GM12878 (cell line): ENCODE measurements around the gene SYF2. TPM values are rescaled to one million over a fixed set of nuclear protein-coding genes. Genes with fewer than 3 reads are reported as not detected.

Experiments used
- ATAC-seq: fragments of 200-7000 bp; cut with Tn5 transposase; 3 replicates; pipeline ENCODE4 v1.9.1; 2020; ENCODE audit warnings: mild to moderate bottlenecking, moderate library complexity
- BruUV-seq: library from RNA; stranded (reverse); fragments of 400-500 nt; replicated peaks from 2 replicates; lab custom pipeline; 2021; lab: Mats Ljungman, UMichigan
- CTCF ChIA-PET: fragments of 300-600 bp; sonication (Branson Sonifier 250); formaldehyde crosslinking; extraction: SDS; loops from one replicate; lab custom pipeline; 2021; ENCODE audit warnings: inconsistent platforms; lab: Yijun Ruan, JAX
- POLR2A ChIA-PET: fragments of 350-600 bp; formaldehyde crosslinking; extraction: SDS; loops from one replicate; lab custom pipeline; 2021; ENCODE audit warnings: inconsistent platforms; lab: Charles Lee
- RAD21 ChIA-PET: fragments of 300-600 bp; sonication (Branson Sonifier 250); formaldehyde crosslinking; loops from one replicate; lab custom pipeline; 2023; ENCODE audit warnings: antibody characterized with exemption; ENCODE audit not compliant: unreplicated experiment; lab: Charles Lee
- SMC1A ChIA-PET: fragments of 300-600 bp; sonication (Branson Sonifier 250); formaldehyde crosslinking; loops from one replicate; lab custom pipeline; 2023; ENCODE audit not compliant: unreplicated experiment, uncharacterized antibody; lab: Charles Lee
- DNase-seq: peaks from one replicate; pipeline ENCODE4 v3.0.0-alpha.2; 2011; ENCODE audit warnings: low read depth, low spot score
- FAIRE-seq: peaks from 3 replicates; lab custom pipeline; 2011; peaks lifted over from hg19 to GRCh38; lab: Jason Lieb, UNC
- H2AFZ ChIP-seq: 2 replicates; pipeline ENCODE4 v1.6.0; 2011; ENCODE audit warnings: low read depth, low read length, control low read depth; ENCODE audit not compliant: control insufficient read depth
- H3K27ac ChIP-seq: 2 replicates; pipeline ENCODE4 v1.5.1; 2011; ENCODE audit warnings: control low read depth; ENCODE audit not compliant: control insufficient read depth, insufficient read depth
- H3K27me3 ChIP-seq, 2 experiments: replicated peaks in 1 of 2; 2 replicates each; pipeline versions ENCODE4 v1.6.0 to v1.6.1; 2011; ENCODE audit warnings: low read length in 1 of 2; ENCODE audit not compliant: control insufficient read depth in 2 of 2, insufficient read depth in 2 of 2
- H3K36me3 ChIP-seq, 2 experiments: 2 replicates each; pipeline ENCODE4 v1.5.1; 2011; ENCODE audit warnings: low read length in 1 of 2; ENCODE audit not compliant: control insufficient read depth in 2 of 2, insufficient read depth in 2 of 2
- H3K4me1 ChIP-seq: 2 replicates; pipeline ENCODE4 v1.6.1; 2011; ENCODE audit warnings: mild to moderate bottlenecking, low read length, moderate library complexity, mixed read lengths; ENCODE audit not compliant: control insufficient read depth, insufficient read depth
- H3K4me2 ChIP-seq: 2 replicates; pipeline ENCODE4 v1.6.0; 2011; ENCODE audit warnings: control low read depth; ENCODE audit not compliant: control insufficient read depth, insufficient read depth
- H3K4me3 ChIP-seq: fragments of 200-600 bp; sonication (generic); 2 replicates; pipeline ENCODE4 v1.5.1; 2016
- H3K79me2 ChIP-seq: 2 replicates; pipeline ENCODE4 v1.6.0; 2011; ENCODE audit warnings: low read length; ENCODE audit not compliant: control insufficient read depth, insufficient read depth
- H3K9ac ChIP-seq: 2 replicates; pipeline ENCODE4 v1.8.0; 2011; ENCODE audit warnings: low read length, control low read depth, mixed read lengths; ENCODE audit not compliant: control insufficient read depth, insufficient read depth
- H3K9me3 ChIP-seq: replicated peaks from 3 replicates; pipeline ENCODE4 v1.5.1; 2011; ENCODE audit warnings: mild to moderate bottlenecking, low read length; ENCODE audit not compliant: control insufficient read depth, insufficient read depth
- H4K20me1 ChIP-seq: 2 replicates; pipeline ENCODE4 v1.6.0; 2011; ENCODE audit not compliant: control insufficient read depth, insufficient read depth
- BHLHE40 ChIP-seq, 2 experiments: fragments of 450-650 bp in 1 of 2; IDR thresholded peaks; 2 replicates each; pipeline ENCODE4 v1.6.1; 2011 to 2017; ENCODE audit warnings: low read depth in 2 of 2, borderline replicate concordance in 1 of 2, improper control_type of control experiment in 1 of 2, low read length in 1 of 2, mild to moderate bottlenecking in 1 of 2
- EP300 ChIP-seq, 2 experiments: fragments of 150-350 bp in 1 of 2; IDR thresholded peaks; 2 replicates each; pipeline ENCODE4 v1.6.1; 2011 to 2012; ENCODE audit warnings: low read depth in 2 of 2, low read length in 2 of 2, borderline replicate concordance in 1 of 2, improper control_type of control experiment in 1 of 2, inconsistent platforms in 1 of 2; ENCODE audit not compliant: control insufficient read depth in 1 of 2
- ETV6 ChIP-seq, 2 experiments: fragments of 450-650 bp in 1 of 2; IDR thresholded peaks in 1 of 2; conservative IDR thresholded peaks in 1 of 2; 2 replicates each; pipeline ENCODE4 v1.6.1; 2014; ENCODE audit warnings: antibody characterized with exemption in 1 of 2, borderline replicate concordance in 1 of 2, low read depth in 1 of 2, mild to moderate bottlenecking in 1 of 2, moderate library complexity in 1 of 2
- MYC ChIP-seq: IDR thresholded peaks from 2 replicates; pipeline ENCODE4 v1.6.1; 2011; ENCODE audit warnings: mild to moderate bottlenecking, low read length, moderate library complexity, inconsistent platforms; ENCODE audit not compliant: insufficient read depth, insufficient replicate concordance, insufficient read length, severe bottlenecking
- NR2C2 ChIP-seq: IDR thresholded peaks from 2 replicates; pipeline ENCODE4 v1.6.1; 2011; ENCODE audit warnings: borderline replicate concordance, low read depth; ENCODE audit not compliant: control insufficient read depth, insufficient read length
- RFX5 ChIP-seq: IDR thresholded peaks from 2 replicates; pipeline ENCODE4 v1.6.1; 2011; ENCODE audit warnings: low read depth, low read length, improper control_type of control experiment
- SMC3 ChIP-seq: IDR thresholded peaks from 2 replicates; pipeline ENCODE4 v1.6.1; 2011; ENCODE audit warnings: low read length, improper control_type of control experiment, borderline replicate concordance
- TCF7 ChIP-seq: IDR thresholded peaks from 2 replicates; pipeline ENCODE4 v1.6.1; 2014; ENCODE audit warnings: antibody characterized with exemption, borderline replicate concordance
- YBX1 ChIP-seq: fragments of 450-650 bp; IDR thresholded peaks from 2 replicates; pipeline ENCODE4 v1.6.1; 2016; ENCODE audit warnings: antibody characterized with exemption
- YY1 ChIP-seq: IDR thresholded peaks from 2 replicates; pipeline ENCODE4 v1.6.1; 2011; ENCODE audit warnings: low read depth, mild to moderate bottlenecking, low read length
- ZNF622 ChIP-seq: fragments of 450-650 bp; IDR thresholded peaks from 2 replicates; pipeline ENCODE4 v1.6.1; 2017; ENCODE audit warnings: mild to moderate bottlenecking, inconsistent platforms
- ZSCAN29 ChIP-seq: fragments of 450-650 bp; IDR thresholded peaks from 2 replicates; pipeline ENCODE4 v1.6.1; 2017; ENCODE audit warnings: mild to moderate bottlenecking, moderate library complexity
- WGBS: methylation state at CpG from one replicate; pipeline ENCODE4 v1.1.6; 2016; ENCODE audit warnings: low lambda C conversion rate; ENCODE audit not compliant: insufficient replicate concordance, insufficient coverage; ENCODE audit errors: missing lambda C conversion rate; 5-methylcytosine and 5-hydroxymethylcytosine counted together
- in situ Hi-C: fragments of 300-500 bp; cut with MboI; formaldehyde crosslinking; loops from 9 replicates; pipeline ENCODE4 v1.14.3; 2018; ENCODE audit warnings: mixed read lengths
- intact Hi-C: fragments of 100-400 bp; cut with micrococcal nuclease; formaldehyde crosslinking; loops from one replicate; pipeline ENCODE4 v1.14.2; 2022; ENCODE audit not compliant: unreplicated experiment
- polyA plus RNA-seq, 11 experiments: library from polyadenylated mRNA; depleted of rRNA in 4 of 11; unstranded in 6 of 11; stranded (reverse) in 5 of 11; fragments of >200 nt; fragmentation: Nextera tagmentation in 4 of 11; fragmentation: Illumina TruSeq in 1 of 11; extraction: Ambion mirVana in 4 of 11; extraction: Trizol in 1 of 11; gene quantifications; 1 replicate in 1 of 11; 2 replicates in 10 of 11; pipeline versions ENCODE4 v1.2.1 to v1.2.3, GENCODE V29; 2011 to 2016; ENCODE audit warnings: inconsistent platforms in 2 of 11, missing spikeins in 2 of 11, low read depth in 1 of 11
- total RNA-seq, 4 experiments: library from RNA; depleted of rRNA in 3 of 4; stranded (reverse); fragments of >200 nt in 3 of 4; fragmentation: Illumina TruSeq in 1 of 4; extraction: Trizol in 1 of 4; gene quantifications; 2 replicates each; pipeline versions ENCODE4 v1.2.1 to v1.2.3, GENCODE V29; 2013 to 2021
- TF ChIP-seq, protein P1 (sequence below): IDR thresholded peaks from 2 replicates; pipeline ENCODE4 v1.6.1; 2012; ENCODE audit warnings: improper control_type of control experiment, low read depth, low read length; ENCODE audit not compliant: insufficient replicate concordance
- TF ChIP-seq, protein P2 (sequence below): IDR thresholded peaks from 2 replicates; pipeline ENCODE4 v1.6.1; 2012; ENCODE audit warnings: mild to moderate bottlenecking, low read depth, low read length

Gene SYF2
- total and polyA plus RNA-seq, 10 of the 15 experiments (the other 5 are each of a cell fraction or from before 2014, with no cell fraction given): 20.3 to 70.5 (median 35.3) TPM

DNA sequence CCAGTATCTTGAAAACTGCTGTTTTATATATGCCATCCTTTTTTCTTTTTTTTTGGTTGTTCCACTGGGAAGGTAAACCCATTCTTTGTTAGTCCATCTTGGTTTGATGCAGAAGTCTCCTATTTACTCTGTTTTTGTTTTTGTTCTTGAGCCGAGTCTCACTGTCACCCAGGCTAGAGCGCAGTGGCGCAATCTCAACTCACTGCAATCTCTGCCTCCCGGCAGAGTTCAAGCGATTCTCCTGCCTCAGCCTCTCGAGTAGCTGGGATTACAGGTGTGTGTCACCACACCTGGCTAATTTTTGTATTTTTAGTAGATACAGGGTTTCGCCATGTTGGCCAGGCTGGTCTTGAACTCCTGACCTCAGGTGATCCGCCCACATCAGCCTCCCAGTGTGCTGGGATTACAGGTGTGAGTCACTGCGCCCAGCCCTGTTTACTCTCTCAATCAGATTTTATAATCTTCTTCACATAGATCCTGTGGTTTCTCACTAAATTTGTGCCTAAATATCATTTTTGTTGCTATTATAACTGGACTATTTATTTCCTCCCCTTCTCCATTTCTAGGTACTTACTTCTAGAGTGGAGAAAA is 12.5 kb downstream of the SYF2 start:
- SMC1A ChIA-PET: interaction anchor here (1.1 kb wide), 1 partner anchor 12 kb away, joined by 3 read pairs; the partner anchor contains the start of gene SYF2
- Histone ChIP-seq H2AFZ (no peak overlapping the region), H3K4me2 (no peak overlapping the region)
- no peak for TF ChIP-seq MYC
- no peak for TF ChIP-seq ZSCAN29
- no peak for TF ChIP-seq EP300 (IDR thresholded peaks at IDR 0.05; ENCODE audit: borderline replicate concordance in 1 of 2, control insufficient read depth in 1 of 2, low read depth in 2 of 2, low read length in 2 of 2)
- TF ChIP-seq ZNF622: no peak
- no peak for TF ChIP-seq YY1
- TF ChIP-seq, protein P1, sequence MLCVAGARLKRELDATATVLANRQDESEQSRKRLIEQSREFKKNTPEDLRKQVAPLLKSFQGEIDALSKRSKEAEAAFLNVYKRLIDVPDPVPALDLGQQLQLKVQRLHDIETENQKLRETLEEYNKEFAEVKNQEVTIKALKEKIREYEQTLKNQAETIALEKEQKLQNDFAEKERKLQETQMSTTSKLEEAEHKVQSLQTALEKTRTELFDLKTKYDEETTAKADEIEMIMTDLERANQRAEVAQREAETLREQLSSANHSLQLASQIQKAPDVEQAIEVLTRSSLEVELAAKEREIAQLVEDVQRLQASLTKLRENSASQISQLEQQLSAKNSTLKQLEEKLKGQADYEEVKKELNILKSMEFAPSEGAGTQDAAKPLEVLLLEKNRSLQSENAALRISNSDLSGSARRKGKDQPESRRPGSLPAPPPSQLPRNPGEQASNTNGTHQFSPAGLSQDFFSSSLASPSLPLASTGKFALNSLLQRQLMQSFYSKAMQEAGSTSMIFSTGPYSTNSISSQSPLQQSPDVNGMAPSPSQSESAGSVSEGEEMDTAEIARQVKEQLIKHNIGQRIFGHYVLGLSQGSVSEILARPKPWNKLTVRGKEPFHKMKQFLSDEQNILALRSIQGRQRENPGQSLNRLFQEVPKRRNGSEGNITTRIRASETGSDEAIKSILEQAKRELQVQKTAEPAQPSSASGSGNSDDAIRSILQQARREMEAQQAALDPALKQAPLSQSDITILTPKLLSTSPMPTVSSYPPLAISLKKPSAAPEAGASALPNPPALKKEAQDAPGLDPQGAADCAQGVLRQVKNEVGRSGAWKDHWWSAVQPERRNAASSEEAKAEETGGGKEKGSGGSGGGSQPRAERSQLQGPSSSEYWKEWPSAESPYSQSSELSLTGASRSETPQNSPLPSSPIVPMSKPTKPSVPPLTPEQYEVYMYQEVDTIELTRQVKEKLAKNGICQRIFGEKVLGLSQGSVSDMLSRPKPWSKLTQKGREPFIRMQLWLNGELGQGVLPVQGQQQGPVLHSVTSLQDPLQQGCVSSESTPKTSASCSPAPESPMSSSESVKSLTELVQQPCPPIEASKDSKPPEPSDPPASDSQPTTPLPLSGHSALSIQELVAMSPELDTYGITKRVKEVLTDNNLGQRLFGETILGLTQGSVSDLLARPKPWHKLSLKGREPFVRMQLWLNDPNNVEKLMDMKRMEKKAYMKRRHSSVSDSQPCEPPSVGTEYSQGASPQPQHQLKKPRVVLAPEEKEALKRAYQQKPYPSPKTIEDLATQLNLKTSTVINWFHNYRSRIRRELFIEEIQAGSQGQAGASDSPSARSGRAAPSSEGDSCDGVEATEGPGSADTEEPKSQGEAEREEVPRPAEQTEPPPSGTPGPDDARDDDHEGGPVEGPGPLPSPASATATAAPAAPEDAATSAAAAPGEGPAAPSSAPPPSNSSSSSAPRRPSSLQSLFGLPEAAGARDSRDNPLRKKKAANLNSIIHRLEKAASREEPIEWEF: no peak
- TF ChIP-seq TCF7: no peak
- TF ChIP-seq, protein P2, sequence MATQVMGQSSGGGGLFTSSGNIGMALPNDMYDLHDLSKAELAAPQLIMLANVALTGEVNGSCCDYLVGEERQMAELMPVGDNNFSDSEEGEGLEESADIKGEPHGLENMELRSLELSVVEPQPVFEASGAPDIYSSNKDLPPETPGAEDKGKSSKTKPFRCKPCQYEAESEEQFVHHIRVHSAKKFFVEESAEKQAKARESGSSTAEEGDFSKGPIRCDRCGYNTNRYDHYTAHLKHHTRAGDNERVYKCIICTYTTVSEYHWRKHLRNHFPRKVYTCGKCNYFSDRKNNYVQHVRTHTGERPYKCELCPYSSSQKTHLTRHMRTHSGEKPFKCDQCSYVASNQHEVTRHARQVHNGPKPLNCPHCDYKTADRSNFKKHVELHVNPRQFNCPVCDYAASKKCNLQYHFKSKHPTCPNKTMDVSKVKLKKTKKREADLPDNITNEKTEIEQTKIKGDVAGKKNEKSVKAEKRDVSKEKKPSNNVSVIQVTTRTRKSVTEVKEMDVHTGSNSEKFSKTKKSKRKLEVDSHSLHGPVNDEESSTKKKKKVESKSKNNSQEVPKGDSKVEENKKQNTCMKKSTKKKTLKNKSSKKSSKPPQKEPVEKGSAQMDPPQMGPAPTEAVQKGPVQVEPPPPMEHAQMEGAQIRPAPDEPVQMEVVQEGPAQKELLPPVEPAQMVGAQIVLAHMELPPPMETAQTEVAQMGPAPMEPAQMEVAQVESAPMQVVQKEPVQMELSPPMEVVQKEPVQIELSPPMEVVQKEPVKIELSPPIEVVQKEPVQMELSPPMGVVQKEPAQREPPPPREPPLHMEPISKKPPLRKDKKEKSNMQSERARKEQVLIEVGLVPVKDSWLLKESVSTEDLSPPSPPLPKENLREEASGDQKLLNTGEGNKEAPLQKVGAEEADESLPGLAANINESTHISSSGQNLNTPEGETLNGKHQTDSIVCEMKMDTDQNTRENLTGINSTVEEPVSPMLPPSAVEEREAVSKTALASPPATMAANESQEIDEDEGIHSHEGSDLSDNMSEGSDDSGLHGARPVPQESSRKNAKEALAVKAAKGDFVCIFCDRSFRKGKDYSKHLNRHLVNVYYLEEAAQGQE: no peak
- no peak for TF ChIP-seq ETV6 (conservative IDR thresholded peaks at IDR 0.05 in 1 of 2, IDR thresholded peaks at IDR 0.05 in 1 of 2; ENCODE audit: borderline replicate concordance in 1 of 2, low read depth in 1 of 2)
- no peak for TF ChIP-seq RFX5
- no peak for TF ChIP-seq NR2C2
- no peak for TF ChIP-seq YBX1
- TF ChIP-seq BHLHE40 (IDR thresholded peaks at IDR 0.05; ENCODE audit: borderline replicate concordance in 1 of 2, low read depth in 2 of 2, low read length in 1 of 2): no peak
- no peak for TF ChIP-seq SMC3

More for the DNA sequence above, 12.5 kb downstream of the SYF2 start:
- RAD21 ChIA-PET: no interaction called here
- ATAC-seq (no peak), DNase-seq (no peak), FAIRE-seq (no peak)
- no peaks in the 10 kb centered on the region for H3K79me2 ChIP-seq
- H3K9ac ChIP-seq: no peak overlapping the region
- H3K27ac ChIP-seq: no peak overlapping the region
- WGBS: 94% methylated on average over 9 of the region's 9 CpGs
- POLR2A ChIA-PET: no interaction called here
- H4K20me1 ChIP-seq: no peaks in the 10 kb centered on the region
- CTCF ChIA-PET: no interaction called here
- no peaks in the 10 kb centered on the region for H3K9me3 ChIP-seq
- no peak overlapping the region for H3K4me3 ChIP-seq
- H3K36me3 ChIP-seq: peaks cover 2 to 7% of the 10 kb centered on the region in 2 experiments
- H3K27me3 ChIP-seq: no peaks in the 10 kb centered on the region
- no peaks in the 10 kb centered on the region for H3K4me1 ChIP-seq
- intact Hi-C loops: no loop called here
- in situ Hi-C loops: no loop called here
- no TSS peak for BruUV-seq
